Measurements from ENCODE around the gene CEACAM20.
"Not testable (repeated sequence)": the region's sequence is repeated elsewhere in the genome, so short reads cannot be mapped to it uniquely, and the experiment has no call there.

Gene CEACAM20

DNA sequence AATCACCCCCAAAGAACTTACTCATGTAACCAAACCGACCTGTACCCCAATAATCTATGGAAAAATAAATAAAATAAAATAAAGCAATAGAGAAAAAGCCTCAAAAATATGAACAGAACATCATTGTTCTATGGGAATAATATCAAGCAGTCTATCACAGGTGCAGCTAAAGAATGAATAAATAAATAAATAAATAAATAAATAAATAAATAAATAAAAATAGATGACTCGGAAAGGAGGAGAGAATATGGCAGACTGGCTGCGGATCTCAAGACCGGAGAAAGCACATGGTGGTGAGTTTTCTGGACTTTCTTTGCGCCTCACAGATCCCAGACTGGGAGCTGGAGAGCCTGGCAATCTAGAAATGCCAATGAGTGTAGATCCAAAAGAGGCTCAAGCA lies 22.4 kb upstream of the CEACAM20 start:
- H3K4me3 ChIP-seq (ENCODE audit: low read length) = no peak overlapping the region
- no peak for DNase-seq (ENCODE audit: low read depth, low spot score)

- not testable (repeated sequence) for H3K4me3 ChIP-seq (ENCODE audit: low read length); DNase-seq (ENCODE audit: low read depth, low spot score)
Measured at GRCh38 chr19:44550976-44551375, 21.5 kb upstream of the CEACAM20 start.

DNA sequence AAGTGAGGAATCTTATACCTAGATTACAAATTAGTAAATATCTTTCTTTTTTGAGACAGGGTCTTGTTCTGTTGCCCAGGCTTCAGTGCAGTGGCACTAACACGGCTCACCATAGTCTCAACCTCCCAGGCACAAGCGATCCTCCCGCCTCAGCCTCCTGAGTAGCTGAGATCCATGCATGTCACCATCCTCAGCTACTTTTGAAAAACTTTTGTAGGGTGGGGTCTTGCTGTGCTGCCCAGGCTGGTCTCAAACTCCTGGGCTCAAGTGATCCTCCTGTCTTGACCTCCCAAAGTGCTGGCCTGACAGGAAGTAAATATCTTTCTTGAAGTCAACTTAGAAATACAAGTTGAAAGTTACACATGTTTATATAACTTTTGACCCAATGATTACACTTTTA lies 20.0 kb upstream of the CEACAM20 start:
- no peak overlapping the region for H3K4me3 ChIP-seq (ENCODE audit: low read length)
- no peak for DNase-seq (ENCODE audit: low read depth, low spot score)

DNA sequence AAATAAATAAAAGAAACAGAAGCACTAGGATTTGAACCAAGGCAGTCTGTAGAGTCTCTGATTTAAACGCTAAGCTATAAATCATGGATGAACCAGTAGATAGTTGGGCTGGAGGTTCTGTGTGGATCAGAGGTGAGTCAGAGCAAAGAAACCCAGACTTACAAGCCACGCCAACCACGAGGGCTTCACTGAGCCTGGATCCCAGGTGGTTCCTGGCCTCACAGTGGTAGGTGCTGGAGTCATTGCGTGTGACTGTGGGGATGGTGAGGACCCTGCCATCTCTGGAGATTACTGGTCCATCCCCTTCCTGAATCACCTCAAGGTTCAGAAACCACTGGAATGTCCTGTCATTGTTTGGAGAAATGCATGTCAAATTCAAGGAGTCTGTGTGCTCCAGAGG lies 19.3 kb upstream of the CEACAM20 start:
- H3K4me3 ChIP-seq (ENCODE audit: low read length) = no peak overlapping the region
- no peak for DNase-seq (ENCODE audit: low read depth, low spot score)

- no peak for DNase-seq (ENCODE audit: low read depth, low spot score)
- no peak overlapping the region for H3K4me3 ChIP-seq (ENCODE audit: low read length)
Measured at GRCh38 chr19:44544031-44544430, 14.6 kb upstream of the CEACAM20 start.

DNA sequence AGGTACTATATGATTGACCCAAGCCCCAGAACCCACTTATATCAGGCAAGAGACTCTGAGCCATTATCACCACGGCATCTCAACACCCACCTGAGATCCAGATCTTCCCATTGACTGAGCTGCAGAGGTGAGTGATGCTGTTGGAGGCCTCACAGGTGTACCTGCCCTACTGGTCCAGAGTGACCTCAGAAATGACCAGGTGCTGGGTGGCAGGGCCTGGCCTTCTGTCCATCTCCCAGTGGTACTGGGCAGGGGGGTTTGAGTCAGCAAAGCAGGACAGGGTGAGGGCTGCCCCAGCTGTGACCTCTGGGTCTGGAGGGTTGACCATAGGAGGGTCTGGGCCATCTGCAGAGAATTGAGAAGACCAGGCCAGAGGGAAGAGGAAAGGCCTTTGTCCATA lies 13.2 kb upstream of the CEACAM20 start:
- no peak overlapping the region for H3K4me3 ChIP-seq (ENCODE audit: low read length)
- no peak for DNase-seq (ENCODE audit: low read depth, low spot score)

DNA sequence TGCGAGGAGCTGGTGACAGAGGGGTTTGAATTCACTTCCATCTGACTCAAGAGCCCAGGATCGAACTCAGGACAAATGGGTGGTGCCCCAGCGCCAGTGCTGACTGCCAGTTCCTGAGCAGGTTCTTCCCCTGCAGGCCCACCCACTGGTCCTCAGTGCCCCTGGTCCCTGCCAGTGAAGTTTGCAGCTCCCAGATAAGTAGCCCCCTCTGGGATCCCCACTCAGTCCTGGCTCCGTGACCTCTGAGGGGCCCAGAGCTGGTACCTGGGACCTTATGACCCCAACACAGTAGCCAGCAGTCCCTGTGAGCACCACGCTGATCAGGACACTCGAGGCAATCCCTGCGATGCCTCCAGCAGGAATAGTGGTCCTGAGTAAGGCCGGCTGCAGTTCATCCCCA lies 11.3 kb upstream of the CEACAM20 start:
- no peak for DNase-seq (ENCODE audit: low read depth, low spot score)
- H3K4me3 ChIP-seq (ENCODE audit: low read length) = no peak overlapping the region

DNA sequence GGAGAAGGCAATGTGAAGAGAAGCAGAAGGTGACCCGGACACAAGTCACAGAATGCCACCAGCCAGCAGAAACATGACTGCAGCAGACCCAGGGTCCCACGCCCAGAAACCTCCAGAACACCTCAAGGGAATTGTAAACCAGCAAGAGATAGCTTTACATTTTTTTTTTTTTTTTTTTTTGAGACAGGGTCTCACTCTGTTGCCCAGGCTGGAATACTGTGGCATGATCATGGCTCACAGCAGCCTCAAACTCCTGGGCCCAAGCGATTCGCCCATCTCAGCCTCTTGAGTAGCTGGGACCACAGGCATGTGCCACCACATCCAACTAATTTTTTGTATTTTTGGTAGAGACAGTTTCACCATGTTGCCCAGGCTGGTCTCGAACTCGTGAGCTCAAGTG lies 10.5 kb upstream of the CEACAM20 start:
- no peak overlapping the region for H3K4me3 ChIP-seq (ENCODE audit: low read length)
- DNase-seq (ENCODE audit: low read depth, low spot score) = no peak

- H3K4me3 ChIP-seq (ENCODE audit: low read length) = no peak overlapping the region
- no peak for DNase-seq (ENCODE audit: low read depth, low spot score)
Measured at GRCh38 chr19:44539236-44539826, 9.9 kb upstream of the CEACAM20 start.

DNA sequence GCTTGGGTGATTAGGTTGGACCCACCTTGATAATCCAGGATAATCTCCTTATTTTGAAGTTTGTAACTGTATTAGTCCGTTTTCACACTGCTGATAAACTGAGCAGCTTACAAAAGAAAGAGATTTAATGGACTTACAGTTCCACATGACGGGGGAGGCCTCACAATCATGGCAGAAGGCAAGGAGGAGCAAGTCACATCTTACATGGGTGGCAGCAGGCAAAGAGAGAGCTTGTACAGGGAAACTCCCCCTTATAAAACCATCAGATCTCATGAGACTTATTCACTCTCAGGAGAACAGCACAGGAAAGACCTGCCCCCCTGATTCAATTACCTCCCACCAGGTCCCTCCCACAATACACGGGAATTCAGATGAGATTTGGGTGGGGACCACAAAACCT lies 5.9 kb upstream of the CEACAM20 start:
- not testable (repeated sequence) for H3K4me3 ChIP-seq (ENCODE audit: low read length); DNase-seq (ENCODE audit: low read depth, low spot score)

DNA sequence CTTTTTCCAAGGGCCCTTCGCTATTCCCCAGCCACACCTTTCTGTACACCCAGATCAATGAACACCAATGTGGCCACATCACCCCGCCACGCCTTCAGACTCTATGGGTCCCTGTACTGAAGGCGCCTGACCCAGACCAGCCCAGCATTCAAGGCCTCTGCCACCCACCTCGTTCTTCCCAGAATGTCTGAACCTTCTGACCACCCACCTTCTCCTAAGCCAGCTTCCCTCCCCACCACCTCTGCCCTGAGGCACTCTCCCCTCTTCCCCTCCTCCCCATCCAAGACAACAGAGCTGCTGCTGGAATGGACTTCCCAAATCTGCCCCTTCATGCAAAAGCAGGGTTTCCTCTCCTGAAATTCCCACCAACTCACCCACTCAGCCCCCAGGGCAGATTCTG lies 3.3 kb upstream of the CEACAM20 start:
- DNase-seq (ENCODE audit: low read depth, low spot score) = no peak
- H3K4me3 ChIP-seq (ENCODE audit: low read length) = no peak overlapping the region

DNA sequence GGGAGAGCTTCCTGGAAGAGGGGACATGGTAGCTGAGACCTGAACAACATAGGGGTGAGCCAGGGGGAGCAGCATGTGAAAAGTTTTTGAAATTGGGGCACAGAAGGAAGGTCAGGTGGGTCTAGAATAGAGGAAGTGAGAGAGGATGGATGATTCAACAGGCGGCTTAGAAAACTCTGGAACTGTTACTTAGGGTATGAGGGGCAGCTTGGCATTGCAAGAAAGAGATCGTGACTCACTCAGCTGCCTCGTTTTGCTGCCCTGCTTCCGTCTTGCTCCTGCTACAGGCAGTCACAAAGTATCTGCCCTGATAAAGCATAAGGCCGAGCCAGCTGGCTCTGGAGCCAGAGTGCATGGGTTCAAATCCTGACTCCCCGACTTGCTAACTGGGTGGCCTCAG lies 1.3 kb upstream of the CEACAM20 start:
- no peak for DNase-seq (ENCODE audit: low read depth, low spot score)
- no peak overlapping the region for H3K4me3 ChIP-seq (ENCODE audit: low read length)

GRCh38 chr19:44527554-44527953 lies 1.9 kb downstream of the CEACAM20 start:
- H3K4me3 ChIP-seq (ENCODE audit: low read length) = no peak overlapping the region
- DNase-seq (ENCODE audit: low read depth, low spot score) = no peak

- no peak overlapping the region for H3K4me3 ChIP-seq (ENCODE audit: low read length)
- no peak for DNase-seq (ENCODE audit: low read depth, low spot score)
Measured at GRCh38 chr19:44525721-44526430, 3.6 kb downstream of the CEACAM20 start.

- H3K4me3 ChIP-seq (ENCODE audit: low read length) = no peak overlapping the region
- DNase-seq (ENCODE audit: low read depth, low spot score) = no peak
Measured at GRCh38 chr19:44521370-44521769, 8.1 kb downstream of the CEACAM20 start.

DNA sequence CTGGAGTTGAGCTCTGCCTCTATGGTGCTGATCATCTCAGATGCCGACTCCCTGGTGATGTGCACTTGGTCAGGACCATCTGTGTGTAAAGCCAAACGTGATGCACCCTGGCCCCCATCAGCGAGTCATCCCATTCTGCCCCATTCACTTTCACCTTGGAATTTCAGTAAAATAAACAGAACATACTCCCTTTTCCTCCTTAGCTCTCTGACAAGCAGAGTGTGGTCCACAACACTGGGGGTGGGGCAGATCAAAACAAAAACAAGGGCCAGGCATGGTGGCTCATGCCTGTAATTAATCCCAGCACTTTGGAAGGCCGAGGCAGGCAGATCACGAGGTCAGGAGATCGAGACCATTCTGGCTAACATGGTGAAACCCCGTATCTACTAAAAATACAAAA lies 12.3 kb downstream of the CEACAM20 start:
- no peak for DNase-seq (ENCODE audit: low read depth, low spot score)
- H3K4me3 ChIP-seq (ENCODE audit: low read length) = no peak overlapping the region

DNA sequence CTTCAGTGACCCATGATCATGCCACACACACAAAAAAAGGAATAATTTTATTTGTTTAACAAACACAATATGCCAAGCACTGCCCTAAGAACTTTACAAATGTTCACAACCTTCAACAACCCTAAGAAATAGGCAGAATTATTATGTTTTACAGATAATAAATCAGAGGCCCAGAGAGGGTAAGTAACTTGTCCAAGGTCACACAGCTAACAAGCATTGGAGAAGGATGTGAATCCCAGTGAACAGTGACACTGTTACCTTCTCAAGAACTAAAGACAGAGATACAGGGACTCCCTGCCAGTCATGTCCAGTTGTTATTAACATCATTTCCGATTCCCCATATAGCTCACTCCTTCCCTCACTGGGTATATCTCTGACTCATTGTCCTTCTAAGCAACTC lies 13.6 kb downstream of the CEACAM20 start:
- H3K4me3 ChIP-seq (ENCODE audit: low read length) = no peak overlapping the region
- no peak for DNase-seq (ENCODE audit: low read depth, low spot score)

GRCh38 chr19:44515031-44515430 lies 14.4 kb downstream of the CEACAM20 start:
- no peak for DNase-seq (ENCODE audit: low read depth, low spot score)
- H3K4me3 ChIP-seq (ENCODE audit: low read length) = no peak overlapping the region

DNA sequence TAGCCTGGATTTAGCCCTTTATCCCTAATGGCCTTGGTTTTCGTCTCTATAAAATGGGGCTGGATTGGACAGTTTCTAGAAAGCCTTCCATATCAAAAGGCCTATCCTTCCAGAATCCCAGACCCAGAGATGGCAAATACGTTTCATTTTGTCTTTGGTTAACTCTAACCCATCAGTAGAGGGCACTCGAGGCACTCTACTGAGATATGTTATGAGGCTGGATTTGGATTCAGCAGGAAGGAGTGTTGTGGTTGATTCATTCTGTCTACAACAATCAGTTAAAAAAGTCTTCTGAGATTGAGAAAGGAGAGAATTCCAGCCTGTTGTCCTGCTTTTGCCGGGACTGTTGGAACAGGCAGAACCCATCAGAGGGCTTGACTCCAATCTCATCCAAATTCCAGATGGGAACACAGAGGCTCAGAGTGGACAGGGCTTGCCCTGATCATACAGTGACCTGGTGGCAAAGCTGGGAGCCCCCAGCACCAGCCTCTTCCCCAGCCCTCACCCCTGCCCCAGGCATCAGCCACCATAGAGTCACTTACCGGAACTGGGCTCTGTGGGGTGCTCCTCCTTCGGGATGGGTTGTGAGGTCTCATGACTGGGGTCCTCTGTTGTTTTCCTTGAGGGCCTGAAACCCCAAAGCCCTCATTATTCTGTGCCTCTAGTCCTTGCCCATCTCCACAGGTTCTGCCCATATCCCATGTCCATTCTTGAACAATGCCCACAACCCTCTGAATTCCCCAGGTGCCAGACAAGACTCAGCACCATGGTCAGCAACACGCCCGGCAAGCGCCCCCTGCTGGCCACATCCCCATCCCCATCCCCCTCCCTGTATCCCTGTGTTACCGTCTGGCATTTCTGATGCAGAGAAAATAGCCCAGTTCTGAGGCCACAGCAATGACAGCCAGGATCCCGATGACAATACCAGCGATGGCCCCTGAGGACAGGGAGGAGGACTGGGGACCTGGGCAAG lies 16.9 kb downstream of the CEACAM20 start:
- no peak overlapping the region for H3K4me3 ChIP-seq (ENCODE audit: low read length)
- DNase-seq (ENCODE audit: low read depth, low spot score) = no peak

DNA sequence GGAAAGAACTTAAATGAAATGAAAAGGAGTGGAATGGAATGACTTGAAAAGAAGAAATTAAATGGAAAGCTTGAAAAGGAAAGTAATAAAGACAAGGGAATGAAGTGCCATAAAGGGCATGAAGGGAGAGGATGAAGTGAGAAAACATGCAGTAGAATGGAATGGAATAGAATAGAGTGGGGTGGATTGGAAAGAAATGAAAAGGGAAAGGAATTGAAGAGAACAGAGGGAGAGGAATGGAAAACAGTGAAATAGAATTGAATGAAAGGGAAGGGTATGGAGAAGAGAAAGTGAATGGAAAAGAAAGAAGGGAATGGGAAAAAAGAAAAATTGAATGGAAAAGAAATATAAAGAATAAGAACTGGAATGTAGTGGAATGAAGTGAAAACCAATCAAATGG lies 20.0 kb downstream of the CEACAM20 start:
- DNase-seq (ENCODE audit: low read depth, low spot score) = no peak

More for the DNA sequence above, 20.0 kb downstream of the CEACAM20 start:
- H3K4me3 ChIP-seq (ENCODE audit: low read length) = no peak overlapping the region

Data from Jurkat, Clone E6-1 (cell line).